Renal cortex interstitium (tissue), 11 donors: ENCODE results near the gene ODF2. TPM values are rescaled to one million over a fixed set of nuclear protein-coding genes. Genes with fewer than 3 reads are reported as not detected.
"Not testable (repeated sequence)": the region's sequence is repeated elsewhere in the genome, so short reads cannot be mapped to it uniquely, and the experiment has no call there.

Experiments
- DNase-seq, 11 donors: peaks; one replicate each; pipeline ENCODE4 v3.0.0-alpha.2; 2013; ENCODE audit warnings: low read depth in 9 of 11, low spot score in 4 of 11; ENCODE audit errors: extremely low read depth in 1 of 11
- polyA plus RNA-seq, 3 donors: library from polyadenylated mRNA; unstranded; fragments of 120-200 nt; gene quantifications; one replicate each; pipeline ENCODE4 v1.2.1, GENCODE V29; 2013; ENCODE audit not compliant: insufficient read length in 3 of 3

The ODF2 gene
- polyA plus RNA-seq, 3 donors = 46.9 to 51.8 (median 49.9) TPM

- DNase-seq = not testable (repeated sequence)
Measured at GRCh38 chr9:128503415-128503825, 47.6 kb downstream of the ODF2 start.

GRCh38 chr9:128503870-128504269, 48.1 kb downstream of the ODF2 start:
- DNase-seq = no peak

- DNase-seq = peak; percentile 81 to 93 (median 90)
Measured at GRCh38 chr9:128504485-128505413, 48.9 kb downstream of the ODF2 start, which contains the start of gene GLE1. Gene GLE1 (plus strand): TSS chr9:128504719. CDS start chr9:128504806, 87 bp downstream.

- no peak for DNase-seq
Measured at GRCh38 chr9:128505414-128505765, 49.6 kb downstream of the ODF2 start.

- DNase-seq = not testable (repeated sequence)
Measured at GRCh38 chr9:128505906-128506305, 50.1 kb downstream of the ODF2 start.

GRCh38 chr9:128512820-128513219, 57.0 kb downstream of the ODF2 start:
- no peak for DNase-seq

GRCh38 chr9:128521956-128522355, 66.2 kb downstream of the ODF2 start:
- peak in 2 of 11 donors; percentile 20 to 49 for DNase-seq

GRCh38 chr9:128523199-128523925, 67.6 kb downstream of the ODF2 start:
- peak in 3 of 11 donors; percentile 42 to 53 (median 49) for DNase-seq

- DNase-seq = no peak
Measured at GRCh38 chr9:128526720-128527119, 70.9 kb downstream of the ODF2 start.

- no peak for DNase-seq
Measured at GRCh38 chr9:128528445-128529160, 72.8 kb downstream of the ODF2 start.

GRCh38 chr9:128529191-128529590, 73.4 kb downstream of the ODF2 start:
- DNase-seq = no peak

- no peak for DNase-seq
Measured at GRCh38 chr9:128532581-128532980, 76.8 kb downstream of the ODF2 start.

- no peak for DNase-seq
Measured at GRCh38 chr9:128540634-128541360, 85.0 kb downstream of the ODF2 start.

- no peak for DNase-seq
Measured at GRCh38 chr9:128546504-128546903, 90.7 kb downstream of the ODF2 start.

GRCh38 chr9:128548876-128549275, 93.1 kb downstream of the ODF2 start:
- no peak for DNase-seq

GRCh38 chr9:128550226-128550625, 94.4 kb downstream of the ODF2 start:
- no peak for DNase-seq
